Raji (cell line): ENCODE data around the gene IL5RA.

Experiments
- POLR2A ChIP-seq: IDR thresholded peaks from 2 replicates; pipeline ENCODE4 v1.6.1; 2011; ENCODE audit warnings: low read depth, low read length, control low read depth; ENCODE audit not compliant: insufficient read depth

IL5RA gene

GRCh38 chr3:3110299-3110630 is at the start of gene IL5RA:
Gene IL5RA (minus strand): TSS chr3:3110374. CDS start chr3:3104984, 5,390 bp downstream.
- TF ChIP-seq POLR2A, result no peak

- no peak for TF ChIP-seq POLR2A
Measured at GRCh38 chr3:3157484-3157883, 47.3 kb upstream of the IL5RA start.

GRCh38 chr3:3154879-3155610 is 44.9 kb upstream of the IL5RA start:
- no peak for TF ChIP-seq POLR2A

- TF ChIP-seq POLR2A, result no peak
Measured at GRCh38 chr3:3151513-3151912, 41.3 kb upstream of the IL5RA start.

GRCh38 chr3:3149560-3149959 is 39.4 kb upstream of the IL5RA start:
- TF ChIP-seq POLR2A, result no peak

- TF ChIP-seq POLR2A, result no peak
Measured at GRCh38 chr3:3145831-3146230, 35.7 kb upstream of the IL5RA start.

- no peak for TF ChIP-seq POLR2A
Measured at GRCh38 chr3:3141939-3142338, 31.8 kb upstream of the IL5RA start.

GRCh38 chr3:3137526-3137925 is 27.4 kb upstream of the IL5RA start:
- TF ChIP-seq POLR2A, result no peak

- TF ChIP-seq POLR2A, result no peak
Measured at GRCh38 chr3:3134750-3135448, 24.7 kb upstream of the IL5RA start.

GRCh38 chr3:3133500-3133899 is 23.3 kb upstream of the IL5RA start:
- no peak for TF ChIP-seq POLR2A

GRCh38 chr3:3129579-3129978 is 19.4 kb upstream of the IL5RA start:
- TF ChIP-seq POLR2A, result no peak

GRCh38 chr3:3127432-3128010 is 17.3 kb upstream of the IL5RA start:
- no peak for TF ChIP-seq POLR2A

GRCh38 chr3:3126477-3127431 is 16.6 kb upstream of the IL5RA start, which contains the start of gene TRNT1:
Gene TRNT1 (plus strand): TSS chr3:3126940. CDS start chr3:3129041, 2,101 bp downstream.
- TF ChIP-seq POLR2A, result peak; percentile 93

GRCh38 chr3:3125977-3126376 is 15.8 kb upstream of the IL5RA start:
- no peak for TF ChIP-seq POLR2A

- no peak for TF ChIP-seq POLR2A
Measured at GRCh38 chr3:3119393-3119851, 9.2 kb upstream of the IL5RA start.
